Rectal smooth muscle tissue (tissue), 1 donor: ENCODE results near the gene NINL.

ENCODE experiments used
- H3K27ac ChIP-seq: one replicate; pipeline ENCODE4 v1.7.0; 2013; ENCODE audit warnings: low read depth, low read length, inconsistent platforms
- H3K27me3 ChIP-seq: one replicate; pipeline ENCODE4 v1.7.0; 2013; ENCODE audit warnings: low read length; ENCODE audit not compliant: control insufficient read depth, insufficient read depth
- H3K36me3 ChIP-seq: one replicate; pipeline ENCODE4 v1.7.0; 2013; ENCODE audit warnings: low read length; ENCODE audit not compliant: control insufficient read depth, insufficient read depth
- H3K4me1 ChIP-seq: one replicate; pipeline ENCODE4 v1.7.0; 2013; ENCODE audit warnings: low read length; ENCODE audit not compliant: control insufficient read depth, insufficient read depth
- H3K4me3 ChIP-seq: one replicate; pipeline ENCODE4 v1.7.0; 2013; ENCODE audit warnings: low read length
- H3K9ac ChIP-seq: one replicate; pipeline ENCODE4 v1.7.0; 2013; ENCODE audit warnings: low read length

The NINL gene

GRCh38 chr20:25447671-25448070, 137.7 kb downstream of the NINL start:
- H3K9ac ChIP-seq: no peak overlapping the region
- H3K4me3 ChIP-seq: no peak overlapping the region
- no peaks in the 10 kb centered on the region for H3K27me3 ChIP-seq
- H3K4me1 ChIP-seq: no peaks in the 10 kb centered on the region
- H3K27ac ChIP-seq: no peak overlapping the region
- no peaks in the 10 kb centered on the region for H3K36me3 ChIP-seq

GRCh38 chr20:25444556-25444955, 140.8 kb downstream of the NINL start:
- Histone ChIP-seq H3K4me1 (no peaks in the 10 kb centered on the region), H3K4me3 (no peak overlapping the region), H3K36me3 (no peaks in the 10 kb centered on the region), H3K27me3 (no peaks in the 10 kb centered on the region), H3K27ac (no peak overlapping the region), H3K9ac (no peak overlapping the region)

- Histone ChIP-seq H3K27me3 (no peaks in the 10 kb centered on the region), H3K9ac (no peak overlapping the region), H3K27ac (no peak overlapping the region), H3K36me3 (no peaks in the 10 kb centered on the region), H3K4me1 (no peaks in the 10 kb centered on the region), H3K4me3 (no peak overlapping the region)
These were observed 146.0 kb downstream of the NINL start for GRCh38 chr20:25439328-25439727.

GRCh38 chr20:25437153-25437581, 148.2 kb downstream of the NINL start:
- Histone ChIP-seq H3K4me1 (no peaks in the 10 kb centered on the region), H3K27me3 (no peaks in the 10 kb centered on the region)

GRCh38 chr20:25424536-25424935, 160.8 kb downstream of the NINL start:
- Histone ChIP-seq H3K27me3 (no peaks in the 10 kb centered on the region), H3K4me1 (no peaks in the 10 kb centered on the region), H3K36me3 (no peaks in the 10 kb centered on the region), H3K9ac (no peak overlapping the region), H3K27ac (no peak overlapping the region), H3K4me3 (no peak overlapping the region)

More at GRCh38 chr20:25437153-25437581, 148.2 kb downstream of the NINL start:
- H3K9ac ChIP-seq: no peak overlapping the region
- no peak overlapping the region for H3K27ac ChIP-seq
- no peaks in the 10 kb centered on the region for H3K36me3 ChIP-seq
- no peak overlapping the region for H3K4me3 ChIP-seq

- H3K27ac ChIP-seq: no peak overlapping the region
- H3K4me3 ChIP-seq: no peak overlapping the region
- no peak overlapping the region for H3K9ac ChIP-seq
- no peaks in the 10 kb centered on the region for H3K4me1 ChIP-seq
- no peaks in the 10 kb centered on the region for H3K36me3 ChIP-seq
- H3K27me3 ChIP-seq: no peaks in the 10 kb centered on the region
These were observed 163.3 kb downstream of the NINL start for GRCh38 chr20:25422032-25422431.

GRCh38 chr20:25421102-25421501, 164.2 kb downstream of the NINL start:
- Histone ChIP-seq H3K36me3 (no peaks in the 10 kb centered on the region), H3K4me1 (no peaks in the 10 kb centered on the region), H3K27ac (no peak overlapping the region), H3K27me3 (no peaks in the 10 kb centered on the region), H3K9ac (no peak overlapping the region), H3K4me3 (no peak overlapping the region)

GRCh38 chr20:25418776-25419175, 166.6 kb downstream of the NINL start:
- Histone ChIP-seq H3K9ac (no peak overlapping the region), H3K36me3 (no peaks in the 10 kb centered on the region), H3K4me1 (no peaks in the 10 kb centered on the region), H3K27ac (no peak overlapping the region), H3K4me3 (no peak overlapping the region), H3K27me3 (no peaks in the 10 kb centered on the region)

- H3K9ac ChIP-seq: no peak overlapping the region
These were observed 176.4 kb downstream of the NINL start for GRCh38 chr20:25408890-25409289.

GRCh38 chr20:25408170-25408547, 177.2 kb downstream of the NINL start:
- H3K36me3 ChIP-seq: no peaks in the 10 kb centered on the region
- no peaks in the 10 kb centered on the region for H3K4me1 ChIP-seq
- H3K4me3 ChIP-seq: peak overlapping the region; percentile 84
- no peak overlapping the region for H3K9ac ChIP-seq
- no peaks in the 10 kb centered on the region for H3K27me3 ChIP-seq
- no peak overlapping the region for H3K27ac ChIP-seq

More at GRCh38 chr20:25408890-25409289, 176.4 kb downstream of the NINL start:
- no peaks in the 10 kb centered on the region for H3K27me3 ChIP-seq
- no peak overlapping the region for H3K4me3 ChIP-seq
- H3K4me1 ChIP-seq: no peaks in the 10 kb centered on the region
- no peak overlapping the region for H3K27ac ChIP-seq
- H3K36me3 ChIP-seq: no peaks in the 10 kb centered on the region

GRCh38 chr20:25407311-25408169, 177.8 kb downstream of the NINL start, which contains the start of gene GINS1:
Gene GINS1, plus strand, starts transcription at chr20:25407673. Its CDS starts 148 bp downstream, at chr20:25407821.
- Histone ChIP-seq H3K27ac (peak within 1 kb of the TSS; percentile 41), H3K9ac (peak within 1 kb of the TSS; percentile 66)

More at GRCh38 chr20:25407311-25408169, 177.8 kb downstream of the NINL start, which contains the start of gene GINS1:
- Histone ChIP-seq H3K4me3 (peak within 1 kb of the TSS; percentile 84), H3K4me1 (no peaks in the 10 kb centered on the region), H3K27me3 (no peaks in the 10 kb centered on the region), H3K36me3 (no peaks in the 10 kb centered on the region)
